WTC11 (cell line): ENCODE results near the gene RND3. TPM values are rescaled to one million over a fixed set of nuclear protein-coding genes. Genes with fewer than 3 reads are reported as not detected.

Source experiments
- ATAC-seq: fragments of 200-7000 bp; cut with Tn5 transposase; 2 replicates; pipeline ENCODE4 v1.10.0; 2021; ENCODE audit warnings: mild to moderate bottlenecking, moderate library complexity
- CTCF ChIA-PET: fragments of 300-600 bp; sonication (Branson Sonifier 250); formaldehyde crosslinking; loops from one replicate; lab custom pipeline; 2021; ENCODE audit warnings: antibody characterized with exemption; lab: Charles Lee
- POLR2A ChIA-PET: fragments of 350-600 bp; sonication (Branson Sonifier 250); formaldehyde crosslinking; loops from one replicate; lab custom pipeline; 2021; ENCODE audit warnings: antibody characterized with exemption; lab: Charles Lee
- DNase-seq: peaks from one replicate; pipeline ENCODE4 v3.0.0; 2021; ENCODE audit warnings: low spot score
- H3K27ac Mint-ChIP-seq: 2 replicates; pipeline ENCODE4 v1.8.0; 2021; ENCODE audit warnings: mixed read lengths
- H3K27me3 Mint-ChIP-seq: 2 replicates; pipeline ENCODE4 v1.8.0; 2021; ENCODE audit warnings: low read depth, mild to moderate bottlenecking, moderate library complexity, mixed read lengths
- H3K36me3 Mint-ChIP-seq: 2 replicates; pipeline ENCODE4 v1.8.0; 2021; ENCODE audit warnings: mixed read lengths
- H3K4me1 Mint-ChIP-seq: 2 replicates; pipeline ENCODE4 v1.8.0; 2022; ENCODE audit warnings: mixed read lengths
- H3K4me3 Mint-ChIP-seq: 2 replicates; pipeline ENCODE4 v1.8.0; 2021; ENCODE audit warnings: mild to moderate bottlenecking, moderate library complexity, mixed read lengths
- H3K9me3 Mint-ChIP-seq: 2 replicates; pipeline ENCODE4 v1.8.0; 2021; ENCODE audit warnings: mixed read lengths
- AFF4 ChIP-seq: sonication (generic); formaldehyde crosslinking; IDR thresholded peaks from 2 replicates; pipeline ENCODE4 v1.8.1; 2023; ENCODE audit warnings: mild to moderate bottlenecking, missing genetic modification reagents, borderline replicate concordance
- CBFB ChIP-seq: sonication (generic); formaldehyde crosslinking; IDR thresholded peaks from 2 replicates; pipeline ENCODE4 v1.8.1; 2022; ENCODE audit warnings: mild to moderate bottlenecking, low read depth, missing genetic modification reagents
- CTCF ChIP-seq: fragments of 200-600 bp; IDR thresholded peaks from 2 replicates; pipeline ENCODE4 v1.8.0; 2022; ENCODE audit warnings: antibody characterized with exemption
- GABPB1 ChIP-seq: sonication (generic); formaldehyde crosslinking; IDR thresholded peaks from 2 replicates; pipeline ENCODE4 v1.8.1; 2023; ENCODE audit warnings: mild to moderate bottlenecking, missing genetic modification reagents
- GRHL2 ChIP-seq: fragments of 250-450 bp; sonication (Bioruptor Pico); IDR thresholded peaks from 2 replicates; pipeline ENCODE4 v1.8.0; 2022; ENCODE audit warnings: mild to moderate bottlenecking, moderate library complexity; ENCODE audit not compliant: insufficient replicate concordance, severe bottlenecking
- MLX ChIP-seq: sonication (generic); formaldehyde crosslinking; IDR thresholded peaks from 2 replicates; pipeline ENCODE4 v1.8.1; 2023; ENCODE audit warnings: mild to moderate bottlenecking, missing genetic modification reagents, moderate library complexity
- MYBL2 ChIP-seq: sonication (generic); formaldehyde crosslinking; IDR thresholded peaks from 2 replicates; pipeline ENCODE4 v1.8.1; 2023; ENCODE audit warnings: mild to moderate bottlenecking, moderate library complexity, missing genetic modification reagents
- OVOL2 ChIP-seq: fragments of 250-450 bp; sonication (Bioruptor Pico); IDR thresholded peaks from 2 replicates; pipeline ENCODE4 v1.9.0; 2021; ENCODE audit warnings: mild to moderate bottlenecking, borderline replicate concordance
- PRDM15 ChIP-seq: sonication (generic); formaldehyde crosslinking; IDR thresholded peaks from 2 replicates; pipeline ENCODE4 v1.8.0; 2022; ENCODE audit warnings: missing genetic modification reagents
- TP53 ChIP-seq: sonication (generic); formaldehyde crosslinking; IDR thresholded peaks from 2 replicates; pipeline ENCODE4 v1.8.1; 2023; ENCODE audit warnings: mild to moderate bottlenecking, missing genetic modification reagents
- USF2 ChIP-seq: sonication (generic); formaldehyde crosslinking; IDR thresholded peaks from 2 replicates; pipeline ENCODE4 v1.8.1; 2023; ENCODE audit warnings: mild to moderate bottlenecking, missing genetic modification reagents, moderate library complexity
- ZMAT4 ChIP-seq: fragments of 250-450 bp; sonication (Bioruptor Pico); IDR thresholded peaks from 2 replicates; pipeline ENCODE4 v1.9.0; 2021; ENCODE audit warnings: mild to moderate bottlenecking
- ZNF396 ChIP-seq: fragments of 250-450 bp; sonication (Bioruptor Pico); IDR thresholded peaks from 2 replicates; pipeline ENCODE4 v1.8.0; 2021; ENCODE audit warnings: mild to moderate bottlenecking, moderate library complexity, borderline replicate concordance
- ZNF416 ChIP-seq: fragments of 250-450 bp; sonication (Bioruptor Pico); IDR thresholded peaks from 2 replicates; pipeline ENCODE4 v1.9.0; 2021; ENCODE audit warnings: mild to moderate bottlenecking, inconsistent platforms
- ZNF425 ChIP-seq: fragments of 250-450 bp; sonication (Bioruptor Pico); conservative IDR thresholded peaks from 2 replicates; pipeline ENCODE4 v1.9.0; 2021; ENCODE audit warnings: mild to moderate bottlenecking
- ZNF532 ChIP-seq: fragments of 250-450 bp; sonication (Bioruptor Pico); IDR thresholded peaks from 2 replicates; pipeline ENCODE4 v1.9.0; 2021; ENCODE audit warnings: mild to moderate bottlenecking, borderline replicate concordance
- total RNA-seq: library from RNA; stranded (reverse); gene quantifications from 3 replicates; pipeline ENCODE4 v1.2.3, GENCODE V29; 2021

Gene RND3
- total RNA-seq, 1 experiment from 2014 or later = 64.4 TPM

- POLR2A ChIA-PET = no interaction called here
- Mint-ChIP-seq H3K27ac (no peak overlapping the region), H3K36me3 (peaks cover 26% of the 10 kb centered on the region), H3K4me1 (peaks cover 16% of the 10 kb centered on the region)
- CTCF ChIA-PET = no interaction called here
- TF ChIP-seq ZMAT4 (CRISPR knock-in tag) (no peak), ZNF532 (no peak), MLX (no peak), CTCF (no peak), ZNF416 (CRISPR knock-in tag) (no peak), OVOL2 (no peak), CBFB (CRISPR knock-in tag) (no peak), TP53 (CRISPR knock-in tag) (no peak), PRDM15 (no peak), USF2 (CRISPR knock-in tag) (no peak), ZNF396 (CRISPR knock-in tag) (no peak), GABPB1 (CRISPR knock-in tag) (no peak), GRHL2 (CRISPR knock-in tag) (no peak), ZNF425 (no peak), AFF4 (CRISPR knock-in tag) (no peak), MYBL2 (CRISPR knock-in tag) (no peak)
- TF ChIP-seq, all 79 proteins: peak for 0
- no peaks in the 10 kb centered on the region for H3K27me3 Mint-ChIP-seq
- peaks cover 37% of the 10 kb centered on the region for H3K9me3 Mint-ChIP-seq
- no peak overlapping the region for H3K4me3 Mint-ChIP-seq
- DNase-seq (no peak), ATAC-seq (no peak)
Observed at GRCh38 chr2:150532879-150533278, 45.4 kb upstream of the RND3 start.
